PC-9 (cell line): ENCODE measurements around the gene LDHA.

Source experiments
- CTCF ChIP-seq: fragments of 200-600 bp; sonication (generic); conservative IDR thresholded peaks from 2 replicates; pipeline ENCODE4 v1.6.1; 2017; ENCODE audit warnings: mixed run types, antibody characterized with exemption, mild to moderate bottlenecking, moderate library complexity
- EZH2 ChIP-seq: fragments of 200-600 bp; sonication (generic); IDR thresholded peaks from 2 replicates; pipeline ENCODE4 v1.8.0; 2017; ENCODE audit warnings: antibody characterized with exemption, low read depth

GRCh38 chr11:18397921-18398320 is 3.6 kb downstream of the LDHA start:
- TF ChIP-seq CTCF (no peak), EZH2 (no peak)
